GM23338 (cell line): ENCODE results near the gene FCN2. TPM values are rescaled to one million over a fixed set of nuclear protein-coding genes. Genes with fewer than 3 reads are reported as not detected.

Experiments used
- ATAC-seq: fragments of 200-7000 bp; cut with Tn5 transposase; 3 replicates; pipeline ENCODE4 v1.9.1; 2020
- DNase-seq: peaks from one replicate; pipeline ENCODE4 v3.0.0-alpha.2; 2015; ENCODE audit warnings: low spot score
- H2AFZ ChIP-seq: fragments of 200-600 bp; sonication (generic); 2 replicates; pipeline ENCODE4 v1.8.0; 2016; ENCODE audit warnings: antibody characterized with exemption, mild to moderate bottlenecking, moderate library complexity
- H3F3A ChIP-seq: fragments of 200-600 bp; sonication (generic); replicated peaks from 2 replicates; pipeline ENCODE4 v1.8.0; 2017; ENCODE audit warnings: antibody characterized with exemption, mixed run types, low read depth
- H3K27ac ChIP-seq: fragments of 200-600 bp; sonication (generic); 2 replicates; pipeline ENCODE4 v1.6.1; 2016; ENCODE audit warnings: low read depth
- H3K27me3 ChIP-seq: fragments of 200-600 bp; sonication (generic); 2 replicates; pipeline ENCODE4 v1.8.0; 2016; ENCODE audit warnings: mild to moderate bottlenecking, mixed run types, moderate library complexity; ENCODE audit not compliant: insufficient read depth
- H3K36me3 ChIP-seq: fragments of 200-600 bp; sonication (generic); 2 replicates; pipeline ENCODE4 v1.8.0; 2016; ENCODE audit warnings: mild to moderate bottlenecking; ENCODE audit not compliant: insufficient read depth
- H3K4me1 ChIP-seq: fragments of 200-600 bp; sonication (generic); 2 replicates; pipeline ENCODE4 v1.8.0; 2016; ENCODE audit warnings: mild to moderate bottlenecking, moderate library complexity; ENCODE audit not compliant: insufficient read depth
- H3K4me2 ChIP-seq: fragments of 200-600 bp; sonication (generic); 2 replicates; pipeline ENCODE4 v1.7.1; 2017; ENCODE audit warnings: mixed run types
- H3K4me3 ChIP-seq: fragments of 200-600 bp; sonication (generic); 2 replicates; pipeline ENCODE4 v1.6.1; 2016; ENCODE audit warnings: mixed run types
- H3K79me2 ChIP-seq: fragments of 200-600 bp; sonication (generic); replicated peaks from 2 replicates; pipeline ENCODE4 v1.8.0; 2017; ENCODE audit warnings: mild to moderate bottlenecking; ENCODE audit not compliant: insufficient read depth
- H3K9me2 ChIP-seq: fragments of 200-600 bp; sonication (generic); 2 replicates; pipeline ENCODE4 v1.8.0; 2017; ENCODE audit not compliant: insufficient read depth
- H4K20me1 ChIP-seq: fragments of 200-600 bp; sonication (generic); replicated peaks from 2 replicates; pipeline ENCODE4 v1.8.0; 2017; ENCODE audit warnings: mild to moderate bottlenecking; ENCODE audit not compliant: insufficient read depth
- H3K27ac Mint-ChIP-seq: 2 replicates; pipeline ENCODE4 v1.8.0; 2020; ENCODE audit warnings: inconsistent platforms, mild to moderate bottlenecking, moderate library complexity, mixed read lengths
- H3K27me3 Mint-ChIP-seq: 3 replicates; pipeline ENCODE4 v1.8.0; 2022; ENCODE audit warnings: low read depth, mild to moderate bottlenecking, moderate library complexity, mixed read lengths, inconsistent platforms; ENCODE audit not compliant: insufficient read depth, poor library complexity
- H3K36me3 Mint-ChIP-seq: 3 replicates; pipeline ENCODE4 v1.8.0; 2021; ENCODE audit warnings: low read depth, mild to moderate bottlenecking, inconsistent platforms, moderate library complexity, mixed read lengths
- H3K4me1 Mint-ChIP-seq: 3 replicates; pipeline ENCODE4 v1.8.0; 2020; ENCODE audit warnings: mild to moderate bottlenecking, inconsistent platforms, mixed read lengths
- H3K4me3 Mint-ChIP-seq: 3 replicates; pipeline ENCODE4 v1.8.0; 2021; ENCODE audit warnings: moderate library complexity, mild to moderate bottlenecking, inconsistent platforms, mixed read lengths
- H3K9me3 Mint-ChIP-seq: 3 replicates; pipeline ENCODE4 v1.8.0; 2020; ENCODE audit warnings: moderate library complexity, mild to moderate bottlenecking, inconsistent platforms, mixed read lengths
- CREB1 ChIP-seq: fragments of 250-450 bp; sonication (Bioruptor Pico); IDR thresholded peaks from 2 replicates; pipeline ENCODE4 v1.5.0; 2020; ENCODE audit warnings: low read depth, mild to moderate bottlenecking, moderate library complexity
- EZH2 ChIP-seq: fragments of 200-600 bp; sonication (generic); IDR thresholded peaks from one replicate; pipeline ENCODE4 v1.8.0; 2017; ENCODE audit warnings: antibody characterized with exemption, mild to moderate bottlenecking, low read depth; ENCODE audit not compliant: unreplicated experiment
- EZH2phosphoT487 ChIP-seq: fragments of 200-600 bp; sonication (generic); IDR thresholded peaks from one replicate; pipeline ENCODE4 v1.8.1; 2018; ENCODE audit warnings: antibody characterized with exemption; ENCODE audit not compliant: unreplicated experiment
- JUNB ChIP-seq: IDR thresholded peaks from one replicate; pipeline ENCODE4 v1.6.1; 2016; ENCODE audit warnings: antibody characterized with exemption; ENCODE audit not compliant: unreplicated experiment
- NANOG ChIP-seq: IDR thresholded peaks from 2 replicates; pipeline ENCODE4 v1.6.1; 2016; ENCODE audit warnings: antibody characterized with exemption, borderline replicate concordance
- POLR2AphosphoS5 ChIP-seq: IDR thresholded peaks from 2 replicates; pipeline ENCODE4 v1.6.1; 2016; ENCODE audit warnings: antibody characterized with exemption, low read depth
- STAT1 ChIP-seq: IDR thresholded peaks from one replicate; pipeline ENCODE4 v1.6.1; 2016; ENCODE audit warnings: antibody characterized with exemption; ENCODE audit not compliant: unreplicated experiment
- ZNF114 ChIP-seq: fragments of 250-450 bp; sonication (Bioruptor Pico); IDR thresholded peaks from 2 replicates; pipeline ENCODE4 v1.5.0; 2020; ENCODE audit warnings: mild to moderate bottlenecking, moderate library complexity
- ZNF331 ChIP-seq: fragments of 250-450 bp; sonication (Bioruptor Pico); IDR thresholded peaks from 2 replicates; pipeline ENCODE4 v1.5.0; 2020; ENCODE audit warnings: low read depth, mild to moderate bottlenecking, moderate library complexity
- polyA plus RNA-seq: library from polyadenylated mRNA; unstranded; fragments of >200 nt; fragmentation: Nextera tagmentation; extraction: Ambion mirVana; gene quantifications from 2 replicates; pipeline ENCODE4 v1.2.1, GENCODE V29; 2016
- total RNA-seq: library from RNA; depleted of rRNA; stranded (reverse); fragments of >200 nt; shearing (Covaris generic); gene quantifications from 2 replicates; pipeline ENCODE4 v1.2.3, GENCODE V29; 2014
- TF ChIP-seq, protein P1 (sequence below): IDR thresholded peaks from 2 replicates; pipeline ENCODE4 v1.6.1; 2016; ENCODE audit warnings: antibody characterized with exemption
- TF ChIP-seq, protein P2 (sequence below): IDR thresholded peaks from one replicate; pipeline ENCODE4 v1.6.1; 2018; ENCODE audit warnings: antibody characterized with exemption; ENCODE audit not compliant: unreplicated experiment
- TF ChIP-seq, protein P3 (sequence below): fragments of 250-450 bp; sonication (Bioruptor Pico); IDR thresholded peaks from 2 replicates; pipeline ENCODE4 v1.5.0; 2020; ENCODE audit warnings: mild to moderate bottlenecking, moderate library complexity
- TF ChIP-seq, protein P4 (sequence below), 2 experiments: fragments of 200-600 bp in 1 of 2; sonication (generic) in 1 of 2; conservative IDR thresholded peaks; 2 replicates each; pipeline versions ENCODE4 v1.5.1 to v1.6.1; 2016 to 2017; ENCODE audit warnings: antibody characterized with exemption in 2 of 2, low read depth in 2 of 2, mild to moderate bottlenecking in 2 of 2, moderate library complexity in 1 of 2

Gene FCN2
- total and polyA plus RNA-seq, 2 experiments from 2014 or later, result not detected

DNA sequence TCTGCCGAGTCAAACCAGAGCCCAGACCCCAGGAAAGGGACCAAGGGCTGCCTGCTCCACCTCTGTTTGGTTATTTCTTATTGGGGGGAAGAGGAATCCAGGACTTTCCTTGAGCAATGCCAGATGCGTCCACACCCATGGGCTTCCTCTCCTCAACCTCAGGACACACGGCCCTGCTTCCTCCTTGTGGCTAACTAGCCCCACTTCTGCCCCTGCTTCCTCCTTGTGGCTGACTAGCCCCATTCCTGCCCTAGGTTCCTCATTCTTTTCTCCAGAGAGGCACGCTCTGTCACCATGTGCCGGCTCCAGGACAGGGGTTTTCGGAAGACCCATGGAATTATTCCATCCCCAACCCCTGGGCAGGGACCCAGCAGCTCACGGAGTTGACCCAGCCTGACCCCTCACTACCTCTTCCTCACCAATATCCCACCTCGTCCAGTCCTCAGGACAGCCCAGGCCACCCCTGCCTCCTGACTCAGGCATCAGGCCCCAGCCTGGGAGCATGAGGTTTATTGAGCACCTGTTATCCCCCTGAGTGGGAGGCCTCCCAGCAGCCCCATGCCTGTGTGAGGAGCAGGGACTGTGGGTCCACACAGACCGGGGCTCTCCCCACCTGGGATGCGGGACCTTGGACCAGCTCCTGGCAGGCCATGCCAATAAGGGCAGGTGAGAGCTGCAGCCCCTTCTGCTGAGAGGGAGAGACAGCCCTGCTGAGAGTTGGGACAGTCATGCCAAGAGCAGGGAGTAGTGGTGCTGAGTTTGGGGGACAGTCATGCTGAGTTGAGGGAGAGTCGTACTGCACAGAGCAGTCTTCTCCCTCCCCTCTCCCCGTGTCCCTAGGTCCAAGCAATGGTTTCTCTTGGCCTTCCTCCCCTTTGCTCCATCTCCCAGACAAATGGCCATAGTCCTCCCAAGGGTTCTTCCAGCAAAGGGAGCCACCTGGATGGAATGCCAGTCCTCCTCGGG lies 48.9 kb downstream of the FCN2 start:
- Mint-ChIP-seq H3K27me3 (peaks cover 8% of the 10 kb centered on the region), H3K27ac (no peak overlapping the region), H3K4me3 (no peak overlapping the region), H3K9me3 (no peaks in the 10 kb centered on the region; the same call in 2 of the 3 replicates), H3K4me1 (no peaks in the 10 kb centered on the region; the same call in 1 of the 3 replicates), H3K36me3 (no peaks in the 10 kb centered on the region; the same call in 2 of the 3 replicates)
- H3K4me2 ChIP-seq, result no peak overlapping the region
- no peaks in the 10 kb centered on the region for H3K79me2 ChIP-seq
- no peaks in the 10 kb centered on the region for H3K36me3 ChIP-seq
- DNase-seq, result no peak
- H2AFZ ChIP-seq, result no peak overlapping the region
- TF ChIP-seq NANOG (no peak), JUNB (no peak), EZH2 (no peak), ZNF331 (CRISPR knock-in tag) (no peak), EZH2phosphoT487 (no peak), STAT1 (no peak), ZNF114 (CRISPR knock-in tag) (no peak), CREB1 (CRISPR knock-in tag) (no peak), POLR2AphosphoS5 (no peak)
- TF ChIP-seq, protein P1, sequence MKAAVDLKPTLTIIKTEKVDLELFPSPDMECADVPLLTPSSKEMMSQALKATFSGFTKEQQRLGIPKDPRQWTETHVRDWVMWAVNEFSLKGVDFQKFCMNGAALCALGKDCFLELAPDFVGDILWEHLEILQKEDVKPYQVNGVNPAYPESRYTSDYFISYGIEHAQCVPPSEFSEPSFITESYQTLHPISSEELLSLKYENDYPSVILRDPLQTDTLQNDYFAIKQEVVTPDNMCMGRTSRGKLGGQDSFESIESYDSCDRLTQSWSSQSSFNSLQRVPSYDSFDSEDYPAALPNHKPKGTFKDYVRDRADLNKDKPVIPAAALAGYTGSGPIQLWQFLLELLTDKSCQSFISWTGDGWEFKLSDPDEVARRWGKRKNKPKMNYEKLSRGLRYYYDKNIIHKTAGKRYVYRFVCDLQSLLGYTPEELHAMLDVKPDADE, result no peak
- TF ChIP-seq, protein P2, sequence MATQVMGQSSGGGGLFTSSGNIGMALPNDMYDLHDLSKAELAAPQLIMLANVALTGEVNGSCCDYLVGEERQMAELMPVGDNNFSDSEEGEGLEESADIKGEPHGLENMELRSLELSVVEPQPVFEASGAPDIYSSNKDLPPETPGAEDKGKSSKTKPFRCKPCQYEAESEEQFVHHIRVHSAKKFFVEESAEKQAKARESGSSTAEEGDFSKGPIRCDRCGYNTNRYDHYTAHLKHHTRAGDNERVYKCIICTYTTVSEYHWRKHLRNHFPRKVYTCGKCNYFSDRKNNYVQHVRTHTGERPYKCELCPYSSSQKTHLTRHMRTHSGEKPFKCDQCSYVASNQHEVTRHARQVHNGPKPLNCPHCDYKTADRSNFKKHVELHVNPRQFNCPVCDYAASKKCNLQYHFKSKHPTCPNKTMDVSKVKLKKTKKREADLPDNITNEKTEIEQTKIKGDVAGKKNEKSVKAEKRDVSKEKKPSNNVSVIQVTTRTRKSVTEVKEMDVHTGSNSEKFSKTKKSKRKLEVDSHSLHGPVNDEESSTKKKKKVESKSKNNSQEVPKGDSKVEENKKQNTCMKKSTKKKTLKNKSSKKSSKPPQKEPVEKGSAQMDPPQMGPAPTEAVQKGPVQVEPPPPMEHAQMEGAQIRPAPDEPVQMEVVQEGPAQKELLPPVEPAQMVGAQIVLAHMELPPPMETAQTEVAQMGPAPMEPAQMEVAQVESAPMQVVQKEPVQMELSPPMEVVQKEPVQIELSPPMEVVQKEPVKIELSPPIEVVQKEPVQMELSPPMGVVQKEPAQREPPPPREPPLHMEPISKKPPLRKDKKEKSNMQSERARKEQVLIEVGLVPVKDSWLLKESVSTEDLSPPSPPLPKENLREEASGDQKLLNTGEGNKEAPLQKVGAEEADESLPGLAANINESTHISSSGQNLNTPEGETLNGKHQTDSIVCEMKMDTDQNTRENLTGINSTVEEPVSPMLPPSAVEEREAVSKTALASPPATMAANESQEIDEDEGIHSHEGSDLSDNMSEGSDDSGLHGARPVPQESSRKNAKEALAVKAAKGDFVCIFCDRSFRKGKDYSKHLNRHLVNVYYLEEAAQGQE, result no peak
- TF ChIP-seq, protein P3, sequence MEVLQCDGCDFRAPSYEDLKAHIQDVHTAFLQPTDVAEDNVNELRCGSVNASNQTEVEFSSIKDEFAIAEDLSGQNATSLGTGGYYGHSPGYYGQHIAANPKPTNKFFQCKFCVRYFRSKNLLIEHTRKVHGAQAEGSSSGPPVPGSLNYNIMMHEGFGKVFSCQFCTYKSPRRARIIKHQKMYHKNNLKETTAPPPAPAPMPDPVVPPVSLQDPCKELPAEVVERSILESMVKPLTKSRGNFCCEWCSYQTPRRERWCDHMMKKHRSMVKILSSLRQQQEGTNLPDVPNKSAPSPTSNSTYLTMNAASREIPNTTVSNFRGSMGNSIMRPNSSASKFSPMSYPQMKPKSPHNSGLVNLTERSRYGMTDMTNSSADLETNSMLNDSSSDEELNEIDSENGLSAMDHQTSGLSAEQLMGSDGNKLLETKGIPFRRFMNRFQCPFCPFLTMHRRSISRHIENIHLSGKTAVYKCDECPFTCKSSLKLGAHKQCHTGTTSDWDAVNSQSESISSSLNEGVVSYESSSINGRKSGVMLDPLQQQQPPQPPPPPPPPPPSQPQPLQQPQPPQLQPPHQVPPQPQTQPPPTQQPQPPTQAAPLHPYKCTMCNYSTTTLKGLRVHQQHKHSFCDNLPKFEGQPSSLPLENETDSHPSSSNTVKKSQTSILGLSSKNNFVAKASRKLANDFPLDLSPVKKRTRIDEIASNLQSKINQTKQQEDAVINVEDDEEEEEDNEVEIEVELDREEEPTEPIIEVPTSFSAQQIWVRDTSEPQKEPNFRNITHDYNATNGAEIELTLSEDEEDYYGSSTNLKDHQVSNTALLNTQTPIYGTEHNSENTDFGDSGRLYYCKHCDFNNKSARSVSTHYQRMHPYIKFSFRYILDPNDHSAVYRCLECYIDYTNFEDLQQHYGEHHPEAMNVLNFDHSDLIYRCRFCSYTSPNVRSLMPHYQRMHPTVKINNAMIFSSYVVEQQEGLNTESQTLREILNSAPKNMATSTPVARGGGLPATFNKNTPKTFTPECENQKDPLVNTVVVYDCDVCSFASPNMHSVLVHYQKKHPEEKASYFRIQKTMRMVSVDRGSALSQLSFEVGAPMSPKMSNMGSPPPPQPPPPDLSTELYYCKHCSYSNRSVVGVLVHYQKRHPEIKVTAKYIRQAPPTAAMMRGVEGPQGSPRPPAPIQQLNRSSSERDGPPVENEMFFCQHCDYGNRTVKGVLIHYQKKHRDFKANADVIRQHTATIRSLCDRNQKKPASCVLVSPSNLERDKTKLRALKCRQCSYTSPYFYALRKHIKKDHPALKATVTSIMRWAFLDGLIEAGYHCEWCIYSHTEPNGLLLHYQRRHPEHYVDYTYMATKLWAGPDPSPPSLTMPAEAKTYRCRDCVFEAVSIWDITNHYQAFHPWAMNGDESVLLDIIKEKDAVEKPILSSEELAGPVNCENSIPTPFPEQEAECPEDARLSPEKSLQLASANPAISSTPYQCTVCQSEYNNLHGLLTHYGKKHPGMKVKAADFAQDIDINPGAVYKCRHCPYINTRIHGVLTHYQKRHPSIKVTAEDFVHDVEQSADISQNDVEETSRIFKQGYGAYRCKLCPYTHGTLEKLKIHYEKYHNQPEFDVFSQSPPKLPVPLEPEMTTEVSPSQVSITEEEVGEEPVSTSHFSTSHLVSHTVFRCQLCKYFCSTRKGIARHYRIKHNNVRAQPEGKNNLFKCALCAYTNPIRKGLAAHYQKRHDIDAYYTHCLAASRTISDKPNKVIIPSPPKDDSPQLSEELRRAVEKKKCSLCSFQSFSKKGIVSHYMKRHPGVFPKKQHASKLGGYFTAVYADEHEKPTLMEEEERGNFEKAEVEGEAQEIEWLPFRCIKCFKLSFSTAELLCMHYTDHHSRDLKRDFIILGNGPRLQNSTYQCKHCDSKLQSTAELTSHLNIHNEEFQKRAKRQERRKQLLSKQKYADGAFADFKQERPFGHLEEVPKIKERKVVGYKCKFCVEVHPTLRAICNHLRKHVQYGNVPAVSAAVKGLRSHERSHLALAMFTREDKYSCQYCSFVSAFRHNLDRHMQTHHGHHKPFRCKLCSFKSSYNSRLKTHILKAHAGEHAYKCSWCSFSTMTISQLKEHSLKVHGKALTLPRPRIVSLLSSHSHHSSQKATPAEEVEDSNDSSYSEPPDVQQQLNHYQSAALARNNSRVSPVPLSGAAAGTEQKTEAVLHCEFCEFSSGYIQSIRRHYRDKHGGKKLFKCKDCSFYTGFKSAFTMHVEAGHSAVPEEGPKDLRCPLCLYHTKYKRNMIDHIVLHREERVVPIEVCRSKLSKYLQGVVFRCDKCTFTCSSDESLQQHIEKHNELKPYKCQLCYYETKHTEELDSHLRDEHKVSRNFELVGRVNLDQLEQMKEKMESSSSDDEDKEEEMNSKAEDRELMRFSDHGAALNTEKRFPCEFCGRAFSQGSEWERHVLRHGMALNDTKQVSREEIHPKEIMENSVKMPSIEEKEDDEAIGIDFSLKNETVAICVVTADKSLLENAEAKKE (CRISPR knock-in tag), result no peak
- TF ChIP-seq, protein P4, sequence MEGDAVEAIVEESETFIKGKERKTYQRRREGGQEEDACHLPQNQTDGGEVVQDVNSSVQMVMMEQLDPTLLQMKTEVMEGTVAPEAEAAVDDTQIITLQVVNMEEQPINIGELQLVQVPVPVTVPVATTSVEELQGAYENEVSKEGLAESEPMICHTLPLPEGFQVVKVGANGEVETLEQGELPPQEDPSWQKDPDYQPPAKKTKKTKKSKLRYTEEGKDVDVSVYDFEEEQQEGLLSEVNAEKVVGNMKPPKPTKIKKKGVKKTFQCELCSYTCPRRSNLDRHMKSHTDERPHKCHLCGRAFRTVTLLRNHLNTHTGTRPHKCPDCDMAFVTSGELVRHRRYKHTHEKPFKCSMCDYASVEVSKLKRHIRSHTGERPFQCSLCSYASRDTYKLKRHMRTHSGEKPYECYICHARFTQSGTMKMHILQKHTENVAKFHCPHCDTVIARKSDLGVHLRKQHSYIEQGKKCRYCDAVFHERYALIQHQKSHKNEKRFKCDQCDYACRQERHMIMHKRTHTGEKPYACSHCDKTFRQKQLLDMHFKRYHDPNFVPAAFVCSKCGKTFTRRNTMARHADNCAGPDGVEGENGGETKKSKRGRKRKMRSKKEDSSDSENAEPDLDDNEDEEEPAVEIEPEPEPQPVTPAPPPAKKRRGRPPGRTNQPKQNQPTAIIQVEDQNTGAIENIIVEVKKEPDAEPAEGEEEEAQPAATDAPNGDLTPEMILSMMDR (conservative IDR thresholded peaks at IDR 0.05; ENCODE audit: low read depth in 2 of 2), result no peak
- H3K4me1 ChIP-seq, result no peaks in the 10 kb centered on the region
- no peaks in the 10 kb centered on the region for H3K27me3 ChIP-seq
- no peak overlapping the region for H3K4me3 ChIP-seq
- no peak for ATAC-seq
- H3K9me2 ChIP-seq, result 0 out of 2 replicates have a peak, but pooled peaks cover 3% of the 10 kb centered on the region
- H3F3A ChIP-seq, result no peaks in the 10 kb centered on the region
- no peaks in the 10 kb centered on the region for H4K20me1 ChIP-seq
- H3K27ac ChIP-seq, result no peak overlapping the region
